GM13977 (cell line): Measurements from ENCODE around the gene PATE3.

Source experiments
- DNase-seq: peaks from one replicate; pipeline ENCODE4 v3.0.0; 2012; ENCODE audit warnings: low spot score
- in situ Hi-C: fragments of 300-500 bp; cut with MboI; formaldehyde crosslinking; loops from one replicate; pipeline ENCODE4 v1.12.0; 2022; ENCODE audit warnings: low sequenced_read_pairs, low pct_unique_long_range_greater_than_20kb, mixed read lengths, inconsistent platforms; ENCODE audit not compliant: unreplicated experiment
- TF ChIP-seq, protein P1 (sequence below): IDR thresholded peaks from 2 replicates; pipeline ENCODE4 v1.5.1; 2012; ENCODE audit warnings: mild to moderate bottlenecking, control low read depth; ENCODE audit not compliant: insufficient read depth; ENCODE audit errors: extremely low read depth, missing control alignments

PATE3 gene

GRCh38 chr11:125762445-125762844, 25.5 kb upstream of the PATE3 start:
- in situ Hi-C loops = no loop called here
- TF ChIP-seq, protein P1, sequence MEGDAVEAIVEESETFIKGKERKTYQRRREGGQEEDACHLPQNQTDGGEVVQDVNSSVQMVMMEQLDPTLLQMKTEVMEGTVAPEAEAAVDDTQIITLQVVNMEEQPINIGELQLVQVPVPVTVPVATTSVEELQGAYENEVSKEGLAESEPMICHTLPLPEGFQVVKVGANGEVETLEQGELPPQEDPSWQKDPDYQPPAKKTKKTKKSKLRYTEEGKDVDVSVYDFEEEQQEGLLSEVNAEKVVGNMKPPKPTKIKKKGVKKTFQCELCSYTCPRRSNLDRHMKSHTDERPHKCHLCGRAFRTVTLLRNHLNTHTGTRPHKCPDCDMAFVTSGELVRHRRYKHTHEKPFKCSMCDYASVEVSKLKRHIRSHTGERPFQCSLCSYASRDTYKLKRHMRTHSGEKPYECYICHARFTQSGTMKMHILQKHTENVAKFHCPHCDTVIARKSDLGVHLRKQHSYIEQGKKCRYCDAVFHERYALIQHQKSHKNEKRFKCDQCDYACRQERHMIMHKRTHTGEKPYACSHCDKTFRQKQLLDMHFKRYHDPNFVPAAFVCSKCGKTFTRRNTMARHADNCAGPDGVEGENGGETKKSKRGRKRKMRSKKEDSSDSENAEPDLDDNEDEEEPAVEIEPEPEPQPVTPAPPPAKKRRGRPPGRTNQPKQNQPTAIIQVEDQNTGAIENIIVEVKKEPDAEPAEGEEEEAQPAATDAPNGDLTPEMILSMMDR = no peak

DNA sequence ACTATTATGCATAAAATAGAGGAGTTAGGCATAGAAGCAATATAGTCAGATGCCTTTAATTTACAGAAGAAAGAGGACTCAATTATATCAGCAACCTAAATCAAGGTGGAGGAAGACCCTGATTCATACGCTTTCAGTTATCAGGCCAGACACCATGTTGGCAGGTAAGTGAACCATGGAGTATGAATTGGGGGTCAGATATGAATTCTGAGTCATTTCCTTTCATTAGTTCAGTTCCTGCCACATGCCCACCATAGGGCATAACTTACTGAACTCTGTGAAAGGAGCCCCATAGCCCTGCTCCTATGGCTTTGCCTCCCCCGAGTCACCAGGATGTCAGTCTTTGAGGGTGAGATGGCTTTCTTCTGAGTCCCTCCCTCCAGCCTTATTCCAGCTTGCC, 24.4 kb upstream of the PATE3 start:
- DNase-seq = no peak
- TF ChIP-seq, protein P1 = no peak
- in situ Hi-C loops = no loop called here

More at GRCh38 chr11:125762445-125762844, 25.5 kb upstream of the PATE3 start:
- DNase-seq = no peak

DNA sequence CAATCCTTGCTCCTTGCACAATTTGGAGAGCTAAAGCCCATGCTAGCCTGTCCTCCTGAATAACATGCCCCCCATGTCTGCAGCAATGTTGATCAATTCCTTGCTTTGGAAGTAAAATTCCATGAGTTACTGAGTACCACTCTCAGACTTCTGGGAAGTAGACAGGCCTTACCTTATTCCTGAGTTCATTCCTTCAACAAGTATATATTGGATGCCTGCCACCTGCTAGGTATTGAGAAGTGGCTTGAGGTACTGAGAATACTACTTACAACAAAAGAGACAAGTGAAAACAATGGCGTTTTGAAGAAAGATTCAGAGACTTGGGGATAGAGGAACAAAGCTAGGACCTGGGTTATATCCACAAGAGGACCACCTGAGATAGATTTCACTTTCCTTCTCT, 21.7 kb upstream of the PATE3 start:
- TF ChIP-seq, protein P1 = no peak
- in situ Hi-C loops = no loop called here
- no peak for DNase-seq

GRCh38 chr11:125768336-125769046, 19.4 kb upstream of the PATE3 start:
- DNase-seq = no peak
- TF ChIP-seq, protein P1 = no peak
- in situ Hi-C loops = no loop called here

DNA sequence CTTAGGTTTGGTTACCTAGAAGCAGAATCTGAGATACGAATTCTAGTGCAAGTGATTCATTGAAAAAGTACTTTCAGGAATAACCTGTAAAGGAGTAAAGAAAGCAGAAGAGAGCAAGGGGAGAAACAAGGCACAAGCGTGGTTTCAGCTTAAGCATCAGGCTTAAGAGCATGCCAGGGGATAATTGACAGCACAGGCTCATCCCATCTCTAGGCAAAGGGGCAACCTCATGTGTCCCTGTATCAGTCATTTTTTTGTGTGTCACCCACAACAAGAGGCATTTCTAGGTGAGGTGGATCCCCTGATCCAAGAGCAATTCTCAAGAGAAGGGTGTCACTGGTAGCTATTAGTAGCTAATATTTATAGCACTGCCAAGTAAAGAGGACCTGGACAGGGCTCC, 17.3 kb upstream of the PATE3 start:
- in situ Hi-C loops = no loop called here
- DNase-seq = no peak
- TF ChIP-seq, protein P1 = no peak

GRCh38 chr11:125772834-125773505, 15.0 kb upstream of the PATE3 start:
- in situ Hi-C loops = no loop called here
- DNase-seq = no peak
- TF ChIP-seq, protein P1 = no peak
